Right lobe of liver (tissue), 6 donors: ENCODE data around the gene MLLT1. TPM values are rescaled to one million over a fixed set of nuclear protein-coding genes. Genes with fewer than 3 reads are reported as not detected.

Experiments
- ATAC-seq, 4 donors: fragments of 200-7000 bp; cut with Tn5 transposase; one replicate each; pipeline ENCODE4 v1.9.1; 2020; ENCODE audit warnings: mild to moderate bottlenecking in 4 of 4, moderate library complexity in 4 of 4
- DNase-seq, 3 donors: peaks; one replicate each; pipeline ENCODE4 v3.0.0-alpha.2; 2020
- H3K27ac ChIP-seq, 3 donors: fragments of 200-600 bp; one replicate each; pipeline ENCODE4 v1.8.0; 2022
- H3K27me3 ChIP-seq, 2 donors: fragments of 200-600 bp; one replicate each; pipeline ENCODE4 v1.8.0; 2022
- H3K36me3 ChIP-seq, 4 donors: fragments of 200-600 bp; sonication (generic) in 1 of 4; one replicate each; pipeline versions ENCODE4 v1.5.1 to v1.8.0; 2017 to 2022; ENCODE audit warnings: control low read depth in 1 of 4
- H3K4me1 ChIP-seq, 4 donors: fragments of 200-600 bp; sonication (generic) in 1 of 4; one replicate each; pipeline versions ENCODE4 v1.5.1 to v1.8.0; 2017 to 2022; ENCODE audit warnings: control low read depth in 1 of 4
- H3K4me3 ChIP-seq, 3 donors: fragments of 200-600 bp; one replicate each; pipeline ENCODE4 v1.8.0; 2022
- H3K9me3 ChIP-seq, 4 donors: fragments of 200-600 bp; sonication (generic) in 1 of 4; one replicate each; pipeline versions ENCODE4 v1.5.1 to v1.8.0; 2017 to 2022; ENCODE audit warnings: control low read depth in 1 of 4
- CTCF ChIP-seq, 4 donors: fragments of 200-600 bp in 3 of 4; fragments of 450-650 bp in 1 of 4; IDR thresholded peaks; one replicate each; pipeline versions ENCODE4 v1.5.1 to v1.8.0; 2016 to 2022; ENCODE audit warnings: antibody characterized with exemption in 4 of 4, mild to moderate bottlenecking in 2 of 4
- POLR2A ChIP-seq: fragments of 450-650 bp; IDR thresholded peaks from one replicate; pipeline ENCODE4 v1.6.1; 2017; ENCODE audit warnings: antibody characterized with exemption, mild to moderate bottlenecking
- WGBS: methylation state at CpG from one replicate; pipeline ENCODE4 v1.1.6; 2018; ENCODE audit warnings: low coverage, low lambda C conversion rate; ENCODE audit not compliant: insufficient coverage; ENCODE audit errors: missing lambda C conversion rate; 5-methylcytosine and 5-hydroxymethylcytosine counted together
- intact Hi-C, 2 donors: fragments of 100-400 bp; cut with DNase I; formaldehyde crosslinking; loops; one replicate each; pipeline versions ENCODE4 v1.11.2 to v1.14.1; 2022
- total RNA-seq, 6 experiments: library from RNA; depleted of rRNA in 2 of 6; stranded (reverse); fragments of >200 nt in 2 of 6; fragmentation: NEBNext Ultra II Directional in 3 of 6; extraction: Animal tissue kit (Norgen Biotek cat#: 25700) in 3 of 6; gene quantifications; one replicate each; pipeline versions ENCODE4 v1.1.0 to v1.2.4, GENCODE V29; 2016 to 2023
- donor health status: DM: no; HTN: yes; CAD: no.
- donor health status: DM: no; HTN: no; CAD: no.
- donor health status: DM: no; HTN: no; CAD: no.
- donor health status: DM: no; HTN: yes; CAD: no.
- donor health status: DM: no; HTN: yes; CAD: no.

Gene MLLT1
- total RNA-seq, 6 experiments from 2014 or later = 11.3 to 24.3 (median 15.3) TPM

DNA sequence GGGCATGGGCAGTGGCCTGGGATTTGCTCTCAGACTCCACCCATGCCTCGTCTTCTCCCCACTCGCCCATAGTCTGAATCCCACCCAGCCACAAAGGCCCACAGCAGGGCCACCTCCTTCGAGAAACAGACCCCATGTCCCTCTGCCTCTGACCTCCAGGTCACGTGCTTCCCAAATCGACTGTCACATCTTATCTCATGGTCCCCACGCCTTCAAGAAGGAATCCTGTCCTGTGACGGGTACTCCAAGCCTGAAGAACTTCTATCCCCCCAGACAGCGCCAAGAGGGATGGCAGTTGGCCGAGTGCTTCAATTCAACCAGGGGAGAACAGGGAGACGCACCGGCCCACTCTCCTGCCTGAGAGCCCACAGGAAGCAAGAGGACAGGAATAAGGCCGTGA lies 16.5 kb downstream of the MLLT1 start:
- H3K36me3 ChIP-seq = peaks cover 0 to 15% (median 3%) of the 10 kb centered on the region in 4 donors
- WGBS = 81% methylated on average over 8 of the region's 12 CpGs
- no peaks in the 10 kb centered on the region for H3K27me3 ChIP-seq
- H3K9me3 ChIP-seq = no peaks in the 10 kb centered on the region
- peaks cover 0 to 39% (median 14%) of the 10 kb centered on the region in 4 donors for H3K4me1 ChIP-seq
- no peak overlapping the region for H3K27ac ChIP-seq
- TF ChIP-seq CTCF (IDR thresholded peaks at IDR 0.05) (no peak), POLR2A (no peak)
- intact Hi-C loops = loop anchor here in 1 of 2 donors (10.0 kb wide), 1 partner anchor 49 kb away; no protein-coding TSS in a partner anchor
- DNase-seq (peak in 1 of 3 donors; percentile 2), ATAC-seq (no peak)
- no peak overlapping the region for H3K4me3 ChIP-seq

DNA sequence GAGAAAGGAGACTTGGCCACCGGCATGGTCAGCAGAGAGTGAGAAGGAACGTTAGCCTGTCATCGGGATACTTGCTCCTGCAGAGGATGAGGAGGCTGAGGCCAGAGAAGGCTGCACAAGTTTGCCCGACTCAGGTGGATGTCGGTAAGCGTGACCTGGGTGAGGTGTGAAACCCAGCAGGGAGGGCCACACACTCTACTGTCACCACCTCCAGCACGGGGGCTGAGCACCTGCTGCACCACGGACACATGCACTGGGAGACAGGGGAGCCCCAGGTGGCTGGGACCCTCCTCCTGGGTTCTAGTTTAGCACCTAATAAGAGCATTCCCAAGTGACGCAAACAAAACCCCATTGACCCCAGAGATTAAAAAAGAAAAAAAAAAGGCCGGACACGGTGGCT lies 17.3 kb downstream of the MLLT1 start:
- peaks cover 0 to 31% (median 11%) of the 10 kb centered on the region in 4 donors for H3K4me1 ChIP-seq
- peak in 1 of 3 donors; percentile 11 for DNase-seq
- 94% methylated on average over 5 of the region's 11 CpGs for WGBS
- H3K4me3 ChIP-seq = no peak overlapping the region
- no peaks in the 10 kb centered on the region for H3K9me3 ChIP-seq
- ATAC-seq = no peak
- no peaks in the 10 kb centered on the region for H3K27me3 ChIP-seq
- no peak overlapping the region for H3K27ac ChIP-seq
- intact Hi-C loops = loop anchor here in 1 of 2 donors (10.0 kb wide), 1 partner anchor 48 kb away; no protein-coding TSS in a partner anchor
- no peak for TF ChIP-seq POLR2A
- no peak for TF ChIP-seq CTCF (IDR thresholded peaks at IDR 0.05)
- H3K36me3 ChIP-seq = peaks cover 0 to 15% (median 3%) of the 10 kb centered on the region in 4 donors

- H3K4me1 ChIP-seq = peaks cover 0 to 24% (median 11%) of the 10 kb centered on the region in 4 donors
- peaks cover 0 to 15% (median 3%) of the 10 kb centered on the region in 4 donors for H3K36me3 ChIP-seq
- ATAC-seq = no peak
- WGBS = 57% methylated on average over 6 of the region's 15 CpGs
- no peak overlapping the region for H3K4me3 ChIP-seq
- intact Hi-C loops = loop anchor here in 1 of 2 donors (10.0 kb wide), 1 partner anchor 47 kb away; no protein-coding TSS in a partner anchor
- H3K9me3 ChIP-seq = no peaks in the 10 kb centered on the region
- TF ChIP-seq POLR2A (no peak), CTCF (IDR thresholded peaks at IDR 0.05) (no peak)
- no peaks in the 10 kb centered on the region for H3K27me3 ChIP-seq
- DNase-seq = no peak
- H3K27ac ChIP-seq = no peak overlapping the region
Measured at GRCh38 chr19:6261883-6262282, 17.9 kb downstream of the MLLT1 start.

DNA sequence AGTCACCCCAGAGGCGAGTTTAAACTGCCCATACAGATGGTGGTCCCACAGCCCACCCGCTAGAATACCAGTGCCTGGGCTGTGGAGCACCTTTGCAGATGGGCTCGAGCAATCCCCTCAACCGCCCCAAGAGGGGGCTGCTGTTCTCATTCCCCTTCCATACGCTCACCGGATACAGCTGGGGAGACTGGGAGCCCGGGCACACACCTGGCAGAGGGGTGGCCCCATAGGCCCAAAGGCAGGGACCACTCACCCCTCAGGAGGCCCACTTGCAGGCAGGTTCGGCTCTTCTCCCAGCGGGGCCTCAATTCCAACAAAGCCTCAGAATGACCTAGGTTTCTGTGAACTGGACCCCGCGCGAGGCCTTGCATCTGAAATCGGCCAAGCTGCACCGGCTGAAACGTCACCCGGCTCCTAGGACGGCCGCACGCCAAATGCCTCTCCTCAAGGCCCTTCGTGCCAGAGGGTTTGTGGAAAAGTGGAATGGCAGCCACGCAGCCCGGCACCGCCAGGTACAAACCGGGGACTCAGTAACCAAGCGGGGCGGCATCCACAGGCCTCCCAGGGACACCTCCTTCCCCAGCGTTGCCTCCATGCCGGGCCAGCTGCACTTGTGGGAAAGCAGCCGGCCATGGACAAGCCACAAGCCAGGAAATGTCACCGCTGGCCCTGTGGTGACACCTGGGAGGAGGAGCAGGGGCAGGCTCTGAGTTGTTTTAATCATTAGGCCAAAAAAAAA lies 18.7 kb downstream of the MLLT1 start:
- Histone ChIP-seq H3K27ac (no peak overlapping the region), H3K4me3 (no peak overlapping the region), H3K36me3 (peaks cover 0 to 15% (median 3%) of the 10 kb centered on the region in 4 donors), H3K9me3 (no peaks in the 10 kb centered on the region), H3K27me3 (no peaks in the 10 kb centered on the region), H3K4me1 (peaks cover 0 to 22% (median 11%) of the 10 kb centered on the region in 4 donors)
- WGBS = 53% methylated on average over 5 of the region's 30 CpGs
- TF ChIP-seq POLR2A = no peak
- peak; percentile 33 to 47 (median 39) for TF ChIP-seq CTCF (IDR thresholded peaks at IDR 0.05)
- peak; percentile 26 to 33 (median 32) for ATAC-seq
- intact Hi-C loops = loop anchor here in 1 of 2 donors (10.0 kb wide), 1 partner anchor 46 kb away; no protein-coding TSS in a partner anchor
- DNase-seq = peak in 1 of 3 donors; percentile 24
